ENCODE data around the gene NKX6-1.

Gene NKX6-1

GRCh38 chr4:84535901-84536300, 36.8 kb upstream of the NKX6-1 start:
- Histone ChIP-seq H3K27ac (ENCODE audit: low read length) (no peak overlapping the region), H3F3A (ENCODE audit: insufficient read depth, low read length) (no peaks in the 10 kb centered on the region), H3K4me3 (ENCODE audit: low read length) (no peak overlapping the region), H3K27me3 (replicated peaks; ENCODE audit: insufficient read depth, low read length) (no peaks in the 10 kb centered on the region), H4K20me1 (ENCODE audit: insufficient read depth, low read length) (no peaks in the 10 kb centered on the region), H3K4me2 (ENCODE audit: low read depth, low read length) (no peak overlapping the region), H3K79me2 (ENCODE audit: low read length) (no peaks in the 10 kb centered on the region), H3K9me3 (replicated peaks; ENCODE audit: insufficient read depth, low read length) (no peaks in the 10 kb centered on the region), H2AFZ (ENCODE audit: low read length) (no peak overlapping the region), H3K4me1 (ENCODE audit: low read length) (no peaks in the 10 kb centered on the region), H3K9me2 (replicated peaks; ENCODE audit: insufficient read depth, low read length) (no peaks in the 10 kb centered on the region), H3K36me3 (replicated peaks; ENCODE audit: insufficient read depth, low read length) (no peaks in the 10 kb centered on the region), H3K9ac (ENCODE audit: low read length) (no peak overlapping the region)
- no peak for DNase-seq
- TF ChIP-seq EZH2 (optimal IDR thresholded peaks at IDR 0.05; ENCODE audit: low read depth, low read length) (no peak), EZH2phosphoT487 (IDR thresholded peaks at IDR 0.05; ENCODE audit: low read length) (no peak), CTCF (IDR thresholded peaks at IDR 0.05; ENCODE audit: low read length) (no peak)

- Histone ChIP-seq H3K4me2 (ENCODE audit: low read depth, low read length) (no peak overlapping the region), H3K27ac (ENCODE audit: low read length) (no peak overlapping the region), H4K20me1 (ENCODE audit: insufficient read depth, low read length) (no peaks in the 10 kb centered on the region)
Measured at GRCh38 chr4:84531689-84532088, 32.6 kb upstream of the NKX6-1 start.

GRCh38 chr4:84530871-84531270, 31.8 kb upstream of the NKX6-1 start:
- Histone ChIP-seq H3K9me3 (replicated peaks; ENCODE audit: insufficient read depth, low read length) (no peaks in the 10 kb centered on the region), H4K20me1 (ENCODE audit: insufficient read depth, low read length) (no peaks in the 10 kb centered on the region), H3K79me2 (ENCODE audit: low read length) (no peaks in the 10 kb centered on the region), H3K27ac (ENCODE audit: low read length) (no peak overlapping the region), H3K9me2 (replicated peaks; ENCODE audit: insufficient read depth, low read length) (no peaks in the 10 kb centered on the region), H3K36me3 (replicated peaks; ENCODE audit: insufficient read depth, low read length) (no peaks in the 10 kb centered on the region), H3K4me3 (ENCODE audit: low read length) (no peak overlapping the region), H3K9ac (ENCODE audit: low read length) (no peak overlapping the region), H3K4me1 (ENCODE audit: low read length) (no peaks in the 10 kb centered on the region), H3K4me2 (ENCODE audit: low read depth, low read length) (no peak overlapping the region), H3F3A (ENCODE audit: insufficient read depth, low read length) (no peaks in the 10 kb centered on the region), H3K27me3 (replicated peaks; ENCODE audit: insufficient read depth, low read length) (no peaks in the 10 kb centered on the region), H2AFZ (ENCODE audit: low read length) (no peak overlapping the region)
- DNase-seq: no peak
- no peak for TF ChIP-seq EZH2 (optimal IDR thresholded peaks at IDR 0.05; ENCODE audit: low read depth, low read length)
- no peak for TF ChIP-seq CTCF (IDR thresholded peaks at IDR 0.05; ENCODE audit: low read length)
- no peak for TF ChIP-seq EZH2phosphoT487 (IDR thresholded peaks at IDR 0.05; ENCODE audit: low read length)

More at GRCh38 chr4:84531689-84532088, 32.6 kb upstream of the NKX6-1 start:
- Histone ChIP-seq H3K27me3 (replicated peaks; ENCODE audit: insufficient read depth, low read length) (no peaks in the 10 kb centered on the region), H2AFZ (ENCODE audit: low read length) (no peak overlapping the region), H3K9me2 (replicated peaks; ENCODE audit: insufficient read depth, low read length) (no peaks in the 10 kb centered on the region), H3K79me2 (ENCODE audit: low read length) (no peaks in the 10 kb centered on the region), H3K4me3 (ENCODE audit: low read length) (no peak overlapping the region), H3K36me3 (replicated peaks; ENCODE audit: insufficient read depth, low read length) (no peaks in the 10 kb centered on the region), H3K9me3 (replicated peaks; ENCODE audit: insufficient read depth, low read length) (no peaks in the 10 kb centered on the region), H3K4me1 (ENCODE audit: low read length) (no peaks in the 10 kb centered on the region), H3K9ac (ENCODE audit: low read length) (no peak overlapping the region), H3F3A (ENCODE audit: insufficient read depth, low read length) (no peaks in the 10 kb centered on the region)
- no peak for DNase-seq
- no peak for TF ChIP-seq EZH2phosphoT487 (IDR thresholded peaks at IDR 0.05; ENCODE audit: low read length)
- no peak for TF ChIP-seq EZH2 (optimal IDR thresholded peaks at IDR 0.05; ENCODE audit: low read depth, low read length)
- no peak for TF ChIP-seq CTCF (IDR thresholded peaks at IDR 0.05; ENCODE audit: low read length)
